ENCODE results near the gene PRKCA. TPM values are rescaled to one million over a fixed set of nuclear protein-coding genes. Genes with fewer than 3 reads are reported as not detected.
"Not testable (repeated sequence)": the region's sequence is repeated elsewhere in the genome, so short reads cannot be mapped to it uniquely, and the experiment has no call there.

PRKCA gene
- polyA plus RNA-seq, 2 donors, result 1.2 to 1.3 TPM

- peaks cover 3 to 6% of the 10 kb centered on the region in 2 donors for H3K4me1 ChIP-seq (ENCODE audit: control insufficient read depth in 2 of 2, insufficient read depth in 2 of 2, low read length in 1 of 2)
- H3K27ac ChIP-seq (ENCODE audit: low read depth in 2 of 2, low read length in 1 of 2), result no peak overlapping the region
- H3K9me3 ChIP-seq (ENCODE audit: control insufficient read depth in 2 of 2, insufficient read depth in 1 of 2, low read depth in 1 of 2, low read length in 1 of 2), result no peaks in the 10 kb centered on the region
- WGBS, 2 donors, result 65 to 67% methylated on average over 14 of the region's 14 CpGs
- no peak overlapping the region for H3K4me3 ChIP-seq (ENCODE audit: low read depth in 1 of 2, low read length in 2 of 2)
- H3K27me3 ChIP-seq (ENCODE audit: control insufficient read depth in 1 of 2, insufficient read depth in 2 of 2, low read length in 2 of 2), result no peaks in the 10 kb centered on the region
- H3K36me3 ChIP-seq (ENCODE audit: control insufficient read depth in 2 of 2, insufficient read depth in 2 of 2, low read length in 1 of 2), result no peaks in the 10 kb centered on the region
Measured at GRCh38 chr17:66720027-66720426, 417.6 kb downstream of the PRKCA start.

- Histone ChIP-seq H3K9me3 (ENCODE audit: control insufficient read depth in 2 of 2, insufficient read depth in 1 of 2, low read depth in 1 of 2, low read length in 1 of 2) (no peaks in the 10 kb centered on the region), H3K4me3 (ENCODE audit: low read depth in 1 of 2, low read length in 2 of 2) (no peak overlapping the region), H3K27me3 (ENCODE audit: control insufficient read depth in 1 of 2, insufficient read depth in 2 of 2, low read length in 2 of 2) (no peaks in the 10 kb centered on the region), H3K4me1 (ENCODE audit: control insufficient read depth in 2 of 2, insufficient read depth in 2 of 2, low read length in 1 of 2) (peaks cover 4 to 7% of the 10 kb centered on the region in 2 donors), H3K36me3 (ENCODE audit: control insufficient read depth in 2 of 2, insufficient read depth in 2 of 2, low read length in 1 of 2) (no peaks in the 10 kb centered on the region), H3K27ac (ENCODE audit: low read depth in 2 of 2, low read length in 1 of 2) (no peak overlapping the region)
- 88 to 92% methylated on average over 5 of the region's 5 CpGs for WGBS, 2 donors
Measured at GRCh38 chr17:66720567-66720966, 418.2 kb downstream of the PRKCA start.

- Histone ChIP-seq H3K36me3 (ENCODE audit: control insufficient read depth in 2 of 2, insufficient read depth in 2 of 2, low read length in 1 of 2) (no peaks in the 10 kb centered on the region), H3K4me1 (ENCODE audit: control insufficient read depth in 2 of 2, insufficient read depth in 2 of 2, low read length in 1 of 2) (peaks cover 4 to 7% of the 10 kb centered on the region in 2 donors), H3K27ac (ENCODE audit: low read depth in 2 of 2, low read length in 1 of 2) (no peak overlapping the region), H3K27me3 (ENCODE audit: control insufficient read depth in 1 of 2, insufficient read depth in 2 of 2, low read length in 2 of 2) (no peaks in the 10 kb centered on the region), H3K4me3 (ENCODE audit: low read depth in 1 of 2, low read length in 2 of 2) (no peak overlapping the region), H3K9me3 (ENCODE audit: control insufficient read depth in 2 of 2, insufficient read depth in 1 of 2, low read depth in 1 of 2, low read length in 1 of 2) (no peaks in the 10 kb centered on the region)
- 91 to 96% methylated on average over 2 of the region's 2 CpGs for WGBS, 2 donors
Measured at GRCh38 chr17:66722341-66722740, 419.9 kb downstream of the PRKCA start.

- Histone ChIP-seq H3K36me3 (ENCODE audit: control insufficient read depth in 2 of 2, insufficient read depth in 2 of 2, low read length in 1 of 2) (no peaks in the 10 kb centered on the region), H3K27me3 (ENCODE audit: control insufficient read depth in 1 of 2, insufficient read depth in 2 of 2, low read length in 2 of 2) (no peaks in the 10 kb centered on the region), H3K4me3 (ENCODE audit: low read depth in 1 of 2, low read length in 2 of 2) (no peak overlapping the region), H3K9me3 (ENCODE audit: control insufficient read depth in 2 of 2, insufficient read depth in 1 of 2, low read depth in 1 of 2, low read length in 1 of 2) (no peaks in the 10 kb centered on the region), H3K4me1 (ENCODE audit: control insufficient read depth in 2 of 2, insufficient read depth in 2 of 2, low read length in 1 of 2) (peaks cover 4 to 14% of the 10 kb centered on the region in 2 donors), H3K27ac (ENCODE audit: low read depth in 2 of 2, low read length in 1 of 2) (peak overlapping the region in 1 of 2 donors; percentile 6)
- WGBS, 2 donors, result 23 to 24% methylated on average over 5 of the region's 5 CpGs
Measured at GRCh38 chr17:66724581-66725341, 422.3 kb downstream of the PRKCA start.

- H3K27me3 ChIP-seq (ENCODE audit: control insufficient read depth in 1 of 2, insufficient read depth in 2 of 2, low read length in 2 of 2); H3K27ac ChIP-seq (ENCODE audit: low read depth in 2 of 2, low read length in 1 of 2); H3K36me3 ChIP-seq (ENCODE audit: control insufficient read depth in 2 of 2, insufficient read depth in 2 of 2, low read length in 1 of 2); H3K4me3 ChIP-seq (ENCODE audit: low read depth in 1 of 2, low read length in 2 of 2); H3K9me3 ChIP-seq (ENCODE audit: control insufficient read depth in 2 of 2, insufficient read depth in 1 of 2, low read depth in 1 of 2, low read length in 1 of 2): not testable (repeated sequence)
- 56 to 60% methylated on average over 4 of the region's 4 CpGs for WGBS, 2 donors
- peaks cover 4 to 16% of the 10 kb centered on the region in 2 donors for H3K4me1 ChIP-seq (ENCODE audit: control insufficient read depth in 2 of 2, insufficient read depth in 2 of 2, low read length in 1 of 2)
Measured at GRCh38 chr17:66725438-66725837, 423.0 kb downstream of the PRKCA start.

- Histone ChIP-seq H3K27ac (ENCODE audit: low read depth in 2 of 2, low read length in 1 of 2) (no peak overlapping the region), H3K9me3 (ENCODE audit: control insufficient read depth in 2 of 2, insufficient read depth in 1 of 2, low read depth in 1 of 2, low read length in 1 of 2) (no peaks in the 10 kb centered on the region), H3K4me1 (ENCODE audit: control insufficient read depth in 2 of 2, insufficient read depth in 2 of 2, low read length in 1 of 2) (peaks cover 6 to 21% of the 10 kb centered on the region in 2 donors), H3K4me3 (ENCODE audit: low read depth in 1 of 2, low read length in 2 of 2) (no peak overlapping the region), H3K27me3 (ENCODE audit: control insufficient read depth in 1 of 2, insufficient read depth in 2 of 2, low read length in 2 of 2) (no peaks in the 10 kb centered on the region), H3K36me3 (ENCODE audit: control insufficient read depth in 2 of 2, insufficient read depth in 2 of 2, low read length in 1 of 2) (no peaks in the 10 kb centered on the region)
- 91 to 93% methylated on average over 10 of the region's 10 CpGs for WGBS, 2 donors
Measured at GRCh38 chr17:66725956-66726355, 423.5 kb downstream of the PRKCA start.

- no peak overlapping the region for H3K27ac ChIP-seq (ENCODE audit: low read depth in 2 of 2, low read length in 1 of 2)
- peaks cover 6 to 21% of the 10 kb centered on the region in 2 donors for H3K4me1 ChIP-seq (ENCODE audit: control insufficient read depth in 2 of 2, insufficient read depth in 2 of 2, low read length in 1 of 2)
- 95 to 98% methylated on average over 12 of the region's 12 CpGs for WGBS, 2 donors
- H3K27me3 ChIP-seq (ENCODE audit: control insufficient read depth in 1 of 2, insufficient read depth in 2 of 2, low read length in 2 of 2), result no peaks in the 10 kb centered on the region
- no peaks in the 10 kb centered on the region for H3K36me3 ChIP-seq (ENCODE audit: control insufficient read depth in 2 of 2, insufficient read depth in 2 of 2, low read length in 1 of 2)
- H3K4me3 ChIP-seq (ENCODE audit: low read depth in 1 of 2, low read length in 2 of 2), result no peak overlapping the region
- H3K9me3 ChIP-seq (ENCODE audit: control insufficient read depth in 2 of 2, insufficient read depth in 1 of 2, low read depth in 1 of 2, low read length in 1 of 2), result no peaks in the 10 kb centered on the region
Measured at GRCh38 chr17:66726371-66726770, 424.0 kb downstream of the PRKCA start.

GRCh38 chr17:66726846-66727245 lies 424.4 kb downstream of the PRKCA start:
- H3K36me3 ChIP-seq (ENCODE audit: control insufficient read depth in 2 of 2, insufficient read depth in 2 of 2, low read length in 1 of 2), result no peaks in the 10 kb centered on the region
- H3K27ac ChIP-seq (ENCODE audit: low read depth in 2 of 2, low read length in 1 of 2), result no peak overlapping the region
- no peaks in the 10 kb centered on the region for H3K9me3 ChIP-seq (ENCODE audit: control insufficient read depth in 2 of 2, insufficient read depth in 1 of 2, low read depth in 1 of 2, low read length in 1 of 2)
- H3K4me3 ChIP-seq (ENCODE audit: low read depth in 1 of 2, low read length in 2 of 2), result no peak overlapping the region
- 90 to 92% methylated on average over 11 of the region's 11 CpGs for WGBS, 2 donors
- H3K4me1 ChIP-seq (ENCODE audit: control insufficient read depth in 2 of 2, insufficient read depth in 2 of 2, low read length in 1 of 2), result peaks cover 6 to 21% of the 10 kb centered on the region in 2 donors
- H3K27me3 ChIP-seq (ENCODE audit: control insufficient read depth in 1 of 2, insufficient read depth in 2 of 2, low read length in 2 of 2), result no peaks in the 10 kb centered on the region

- WGBS, 2 donors, result 44% methylated on average over 17 of the region's 17 CpGs
- H3K9me3 ChIP-seq (ENCODE audit: control insufficient read depth in 2 of 2, insufficient read depth in 1 of 2, low read depth in 1 of 2, low read length in 1 of 2), result no peaks in the 10 kb centered on the region
- H3K4me3 ChIP-seq (ENCODE audit: low read depth in 1 of 2, low read length in 2 of 2), result no peak overlapping the region
- H3K27me3 ChIP-seq (ENCODE audit: control insufficient read depth in 1 of 2, insufficient read depth in 2 of 2, low read length in 2 of 2), result no peaks in the 10 kb centered on the region
- H3K27ac ChIP-seq (ENCODE audit: low read depth in 2 of 2, low read length in 1 of 2), result no peak overlapping the region
- no peaks in the 10 kb centered on the region for H3K36me3 ChIP-seq (ENCODE audit: control insufficient read depth in 2 of 2, insufficient read depth in 2 of 2, low read length in 1 of 2)
- peaks cover 6 to 21% of the 10 kb centered on the region in 2 donors for H3K4me1 ChIP-seq (ENCODE audit: control insufficient read depth in 2 of 2, insufficient read depth in 2 of 2, low read length in 1 of 2)
Measured at GRCh38 chr17:66727634-66728570, 425.5 kb downstream of the PRKCA start.
